ENCODE data around the gene PGC. TPM values are rescaled to one million over a fixed set of nuclear protein-coding genes. Genes with fewer than 3 reads are reported as not detected.

Gene PGC
- total RNA-seq, 1 donor from 2014 or later, result not detected

DNA sequence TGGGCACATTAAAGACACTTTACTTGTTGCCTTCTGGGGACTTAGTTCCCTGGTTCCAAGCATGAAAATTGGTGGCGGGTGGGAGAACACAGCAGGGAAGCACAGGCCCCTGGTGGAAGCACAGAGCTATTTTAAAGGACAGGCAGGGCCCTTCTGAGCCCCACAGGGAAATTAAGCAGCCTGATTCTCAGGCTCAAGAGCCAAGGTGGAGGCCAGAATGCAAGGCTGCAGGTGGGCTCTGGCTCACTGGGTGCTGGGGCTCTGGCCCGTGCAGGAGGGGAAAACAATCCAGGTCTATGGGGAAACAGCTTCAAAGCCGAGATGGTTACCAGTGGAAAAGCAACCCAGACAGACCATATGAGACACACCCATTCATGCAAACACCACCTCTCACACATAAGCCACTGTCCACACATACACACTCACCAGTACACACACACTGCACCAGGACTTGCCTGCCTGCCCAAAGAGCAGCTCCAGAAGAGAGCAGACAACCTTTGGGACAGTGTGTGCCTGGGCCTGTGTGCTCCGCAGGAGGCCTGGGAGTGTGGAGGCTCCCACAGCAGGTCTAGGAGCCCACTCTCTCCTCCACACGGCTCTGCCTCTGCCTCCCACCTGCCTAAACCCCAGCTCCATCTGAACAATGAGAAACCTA lies 42.4 kb downstream of the PGC start:
- DNase-seq (ENCODE audit: low spot score), result no peak
- Mint-ChIP-seq H3K4me1 (ENCODE audit: unreplicated experiment) (peaks cover 41% of the 10 kb centered on the region), H3K27ac (ENCODE audit: unreplicated experiment) (no peak overlapping the region), H3K9me3 (ENCODE audit: unreplicated experiment) (no peaks in the 10 kb centered on the region), H3K4me3 (ENCODE audit: unreplicated experiment) (no peak overlapping the region), H3K27me3 (ENCODE audit: unreplicated experiment) (peaks cover 16% of the 10 kb centered on the region), H3K36me3 (ENCODE audit: low read depth, unreplicated experiment) (peaks cover 4% of the 10 kb centered on the region)
- TF ChIP-seq, protein P1, sequence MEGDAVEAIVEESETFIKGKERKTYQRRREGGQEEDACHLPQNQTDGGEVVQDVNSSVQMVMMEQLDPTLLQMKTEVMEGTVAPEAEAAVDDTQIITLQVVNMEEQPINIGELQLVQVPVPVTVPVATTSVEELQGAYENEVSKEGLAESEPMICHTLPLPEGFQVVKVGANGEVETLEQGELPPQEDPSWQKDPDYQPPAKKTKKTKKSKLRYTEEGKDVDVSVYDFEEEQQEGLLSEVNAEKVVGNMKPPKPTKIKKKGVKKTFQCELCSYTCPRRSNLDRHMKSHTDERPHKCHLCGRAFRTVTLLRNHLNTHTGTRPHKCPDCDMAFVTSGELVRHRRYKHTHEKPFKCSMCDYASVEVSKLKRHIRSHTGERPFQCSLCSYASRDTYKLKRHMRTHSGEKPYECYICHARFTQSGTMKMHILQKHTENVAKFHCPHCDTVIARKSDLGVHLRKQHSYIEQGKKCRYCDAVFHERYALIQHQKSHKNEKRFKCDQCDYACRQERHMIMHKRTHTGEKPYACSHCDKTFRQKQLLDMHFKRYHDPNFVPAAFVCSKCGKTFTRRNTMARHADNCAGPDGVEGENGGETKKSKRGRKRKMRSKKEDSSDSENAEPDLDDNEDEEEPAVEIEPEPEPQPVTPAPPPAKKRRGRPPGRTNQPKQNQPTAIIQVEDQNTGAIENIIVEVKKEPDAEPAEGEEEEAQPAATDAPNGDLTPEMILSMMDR (IDR thresholded peaks at IDR 0.05; ENCODE audit: unreplicated experiment), result no peak

DNA sequence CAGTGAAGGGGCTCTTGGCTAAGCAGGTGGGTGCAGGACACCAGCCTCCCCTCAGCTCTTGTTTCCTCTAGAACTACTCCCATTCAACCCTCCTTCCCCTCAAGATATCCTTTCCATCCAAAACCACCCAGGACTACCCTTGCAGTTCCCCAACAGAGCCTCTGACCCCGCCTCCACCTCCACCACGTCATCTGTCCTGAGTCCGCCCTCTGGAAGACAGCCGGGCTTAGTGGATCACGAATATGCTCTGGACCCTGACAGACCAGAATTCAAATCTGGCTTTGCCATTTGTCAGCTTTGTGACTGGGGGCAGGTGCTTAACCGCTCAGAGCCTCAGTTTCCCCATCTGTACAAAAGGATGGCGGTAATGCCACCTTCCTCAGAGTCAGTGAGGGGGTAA lies 43.2 kb downstream of the PGC start:
- TF ChIP-seq, protein P1 (IDR thresholded peaks at IDR 0.05; ENCODE audit: unreplicated experiment), result no peak
- Mint-ChIP-seq H3K27me3 (ENCODE audit: unreplicated experiment) (peaks cover 16% of the 10 kb centered on the region), H3K4me3 (ENCODE audit: unreplicated experiment) (no peak overlapping the region), H3K36me3 (ENCODE audit: low read depth, unreplicated experiment) (peaks cover 4% of the 10 kb centered on the region), H3K4me1 (ENCODE audit: unreplicated experiment) (peaks cover 46% of the 10 kb centered on the region), H3K27ac (ENCODE audit: unreplicated experiment) (no peak overlapping the region), H3K9me3 (ENCODE audit: unreplicated experiment) (no peaks in the 10 kb centered on the region)
- no peak for DNase-seq (ENCODE audit: low spot score)

DNA sequence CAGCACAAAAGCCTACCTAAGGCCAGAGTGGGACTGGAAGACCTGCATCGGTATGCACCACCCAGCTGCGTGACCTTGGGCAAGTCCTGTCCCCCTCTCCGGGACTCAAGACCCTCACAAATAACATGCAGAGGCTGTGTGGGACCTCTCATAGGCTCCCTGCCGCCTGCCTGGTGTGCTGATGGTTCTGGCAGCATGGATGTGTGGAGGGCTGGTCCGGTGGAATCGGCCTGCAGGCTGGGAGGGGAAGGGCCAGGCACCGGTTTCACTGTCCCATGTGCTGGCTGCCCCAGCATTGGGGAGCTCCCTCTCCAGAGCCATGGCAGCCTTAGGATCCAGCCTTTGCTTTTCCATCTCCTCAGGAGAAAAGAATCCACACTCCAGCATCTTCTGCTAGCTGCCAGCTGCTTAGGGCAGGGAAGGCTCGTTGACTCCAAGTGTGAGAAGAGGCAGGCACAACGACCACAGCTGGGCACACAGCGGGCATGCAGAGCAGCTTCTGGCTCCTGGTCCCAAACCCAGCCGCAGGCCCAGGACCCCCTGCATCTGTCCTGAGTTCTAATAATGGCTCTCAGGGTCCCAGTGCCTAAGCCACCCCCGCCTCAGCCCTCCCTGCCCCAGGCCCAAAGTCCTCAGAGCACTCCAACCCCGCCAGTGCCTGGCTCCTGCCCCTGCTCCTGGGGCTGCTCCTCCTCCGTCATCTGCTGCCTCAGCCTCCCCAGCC lies 44.3 kb downstream of the PGC start:
- peaks cover 49% of the 10 kb centered on the region for H3K4me1 Mint-ChIP-seq (ENCODE audit: unreplicated experiment)
- no peak overlapping the region for H3K4me3 Mint-ChIP-seq (ENCODE audit: unreplicated experiment)
- H3K36me3 Mint-ChIP-seq (ENCODE audit: low read depth, unreplicated experiment), result peaks cover 4% of the 10 kb centered on the region
- H3K27me3 Mint-ChIP-seq (ENCODE audit: unreplicated experiment), result peaks cover 15% of the 10 kb centered on the region
- H3K9me3 Mint-ChIP-seq (ENCODE audit: unreplicated experiment), result no peaks in the 10 kb centered on the region
- TF ChIP-seq, protein P1 (IDR thresholded peaks at IDR 0.05; ENCODE audit: unreplicated experiment), result no peak
- H3K27ac Mint-ChIP-seq (ENCODE audit: unreplicated experiment), result no peak overlapping the region
- DNase-seq (ENCODE audit: low spot score), result no peak

DNA sequence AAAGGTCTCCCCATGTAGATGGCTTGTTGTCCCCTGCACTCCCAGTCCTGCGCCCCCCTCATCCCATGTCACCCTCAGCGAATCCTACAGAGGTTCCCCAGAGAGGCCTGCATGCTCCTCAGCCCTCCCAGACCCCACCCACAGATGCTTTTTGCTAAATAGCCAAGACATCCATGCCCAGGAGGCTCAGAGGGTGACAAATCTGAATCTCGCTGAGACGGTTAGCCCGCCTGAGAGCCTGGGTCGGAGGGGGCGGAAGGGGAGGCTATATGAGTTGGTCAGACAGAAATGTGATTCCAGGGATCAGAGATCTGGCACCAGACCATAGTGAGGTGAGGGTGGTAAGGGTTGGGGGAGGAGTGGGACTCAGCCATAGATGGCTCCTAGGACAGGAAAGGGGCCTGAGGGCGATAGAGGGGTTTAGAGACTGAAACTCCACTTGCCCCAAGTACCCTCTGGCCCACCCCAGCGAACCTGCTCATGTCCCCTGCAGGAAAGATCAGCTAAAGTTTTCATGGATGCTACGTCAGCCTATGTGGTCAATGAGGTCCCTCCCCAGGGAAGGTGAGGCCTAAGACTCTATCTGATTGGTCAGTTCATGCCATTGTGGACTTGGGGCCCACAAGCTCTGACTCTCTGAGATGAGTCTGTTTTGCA lies 45.0 kb downstream of the PGC start:
- TF ChIP-seq, protein P1 (IDR thresholded peaks at IDR 0.05; ENCODE audit: unreplicated experiment), result no peak
- Mint-ChIP-seq H3K27me3 (ENCODE audit: unreplicated experiment) (peaks cover 15% of the 10 kb centered on the region), H3K4me3 (ENCODE audit: unreplicated experiment) (no peak overlapping the region), H3K36me3 (ENCODE audit: low read depth, unreplicated experiment) (peaks cover 4% of the 10 kb centered on the region), H3K4me1 (ENCODE audit: unreplicated experiment) (peaks cover 45% of the 10 kb centered on the region), H3K9me3 (ENCODE audit: unreplicated experiment) (no peaks in the 10 kb centered on the region), H3K27ac (ENCODE audit: unreplicated experiment) (no peak overlapping the region)
- DNase-seq (ENCODE audit: low spot score), result no peak

All from endothelial cell (in vitro differentiated cells).